K562 (cell line): ENCODE results near the gene PLPP1. TPM values are rescaled to one million over a fixed set of nuclear protein-coding genes. Genes with fewer than 3 reads are reported as not detected.

Source experiments
- ATAC-seq: fragments of 200-7000 bp; cut with Tn5 transposase; 3 replicates; pipeline ENCODE4 v1.9.1; 2020; ENCODE audit warnings: moderate library complexity
- BruUV-seq: library from RNA; stranded (reverse); fragments of 400-500 nt; replicated peaks from 2 replicates; lab custom pipeline; 2021; lab: Mats Ljungman, UMichigan
- CTCF ChIA-PET: fragments of 300-600 bp; formaldehyde crosslinking; extraction: SDS; loops from one replicate; lab custom pipeline; 2021; ENCODE audit warnings: low intra/inter-chr PET ratio; lab: Yijun Ruan, JAX
- POLR2A ChIA-PET: fragments of 300-600, 350-650 bp; sonication (Branson Sonifier 250); formaldehyde crosslinking; extraction: SDS; loops from one replicate; lab custom pipeline; 2021; ENCODE audit warnings: antibody characterized with exemption, inconsistent platforms; lab: Yijun Ruan, JAX
- DNase-seq, 4 experiments: peaks; one replicate each; pipeline versions ENCODE4 v3.0.0 to v3.0.0-alpha.2; 2011 to 2018; ENCODE audit warnings: low spot score in 3 of 4, mixed read lengths in 3 of 4; ENCODE audit errors: extremely low read depth in 1 of 4
- FAIRE-seq: peaks from 2 replicates; lab custom pipeline; 2011; peaks lifted over from hg19 to GRCh38; lab: Jason Lieb, UNC
- H2AFZ ChIP-seq: 2 replicates; pipeline ENCODE4 v1.6.0; 2011; ENCODE audit warnings: low read depth, low read length, control low read depth, inconsistent platforms
- H3K27ac ChIP-seq: fragments of 200-600 bp; 3 replicates; pipeline ENCODE4 v1.8.0; 2011; ENCODE audit warnings: low read depth, mild to moderate bottlenecking, control low read depth, inconsistent platforms, low read length, moderate library complexity, mixed read lengths; ENCODE audit errors: extremely low read depth
- H3K27me3 ChIP-seq, 2 experiments: fragments of 300-600 bp in 1 of 2; 2 replicates in 1 of 2; 3 replicates in 1 of 2; pipeline versions ENCODE4 v1.6.0 to v1.8.0; 2011; ENCODE audit warnings: inconsistent platforms in 2 of 2, low read length in 2 of 2, mild to moderate bottlenecking in 1 of 2, mixed read lengths in 1 of 2, moderate library complexity in 1 of 2; ENCODE audit not compliant: control insufficient read depth in 2 of 2, insufficient read depth in 2 of 2
- H3K36me3 ChIP-seq: fragments of 300-600 bp; 3 replicates; pipeline ENCODE4 v1.8.0; 2011; ENCODE audit warnings: mild to moderate bottlenecking, low read length, inconsistent platforms; ENCODE audit not compliant: control insufficient read depth, insufficient read depth
- H3K4me1 ChIP-seq, 2 experiments: fragments of 200-600 bp in 1 of 2; replicated peaks in 1 of 2; 2 replicates in 1 of 2; 3 replicates in 1 of 2; pipeline versions ENCODE4 v1.5.1 to v1.8.0; 2011; ENCODE audit warnings: inconsistent platforms in 2 of 2, low read length in 2 of 2, mild to moderate bottlenecking in 1 of 2, mixed read lengths in 1 of 2, moderate library complexity in 1 of 2; ENCODE audit not compliant: control insufficient read depth in 2 of 2, insufficient read depth in 2 of 2
- H3K4me2 ChIP-seq: 2 replicates; pipeline ENCODE4 v1.6.1; 2011; ENCODE audit warnings: low read length, control low read depth, inconsistent platforms, mixed read lengths; ENCODE audit not compliant: insufficient read depth
- H3K4me3 ChIP-seq: fragments of 200-600 bp; sonication (generic), shearing (Covaris generic); 2 replicates; pipeline ENCODE4 v1.5.1; 2016; ENCODE audit warnings: control low read depth, inconsistent platforms
- H3K79me2 ChIP-seq: fragments of 200-600 bp; 3 replicates; pipeline ENCODE4 v1.8.0; 2011; ENCODE audit warnings: low read length, inconsistent platforms; ENCODE audit not compliant: control insufficient read depth, insufficient read depth
- H3K9ac ChIP-seq, 2 experiments: 2 replicates each; pipeline versions ENCODE4 v1.6.0 to v1.6.1; 2011; ENCODE audit warnings: low read depth in 2 of 2, low read length in 2 of 2, control low read depth in 1 of 2, inconsistent platforms in 1 of 2, mild to moderate bottlenecking in 1 of 2, mixed read lengths in 1 of 2; ENCODE audit not compliant: insufficient read depth in 1 of 2
- H3K9me1 ChIP-seq: one replicate; pipeline ENCODE4 v1.6.0; 2011; ENCODE audit warnings: inconsistent platforms, mild to moderate bottlenecking, low read length, moderate library complexity; ENCODE audit not compliant: control insufficient read depth, insufficient read depth
- H3K9me3 ChIP-seq: replicated peaks from 2 replicates; pipeline ENCODE4 v1.5.1; 2011; ENCODE audit warnings: low read depth, low read length, inconsistent platforms; ENCODE audit not compliant: control insufficient read depth, insufficient read depth
- H4K20me1 ChIP-seq: replicated peaks from 2 replicates; pipeline ENCODE4 v1.6.1; 2011; ENCODE audit warnings: low read length, inconsistent platforms, mixed read lengths; ENCODE audit not compliant: control insufficient read depth, insufficient read depth
- ARID2 ChIP-seq: fragments of 450-650 bp; IDR thresholded peaks from 2 replicates; pipeline ENCODE4 v1.6.1; 2017; ENCODE audit warnings: antibody characterized with exemption, mild to moderate bottlenecking
- BCLAF1 ChIP-seq, 2 experiments: fragments of 450-650 bp in 1 of 2; IDR thresholded peaks; 2 replicates each; pipeline ENCODE4 v1.6.1; 2011 to 2017; ENCODE audit warnings: low read depth in 2 of 2, antibody characterized with exemption in 1 of 2, borderline replicate concordance in 1 of 2, low read length in 1 of 2, mild to moderate bottlenecking in 1 of 2, mixed read lengths in 1 of 2; ENCODE audit not compliant: control insufficient read depth in 1 of 2
- BMI1 ChIP-seq: fragments of 150-350 bp; IDR thresholded peaks from 2 replicates; pipeline ENCODE4 v1.6.1; 2014; ENCODE audit warnings: low read length
- CCNT2 ChIP-seq: IDR thresholded peaks from 2 replicates; pipeline ENCODE4 v1.6.1; 2011; ENCODE audit warnings: borderline replicate concordance, low read depth, mild to moderate bottlenecking, moderate library complexity, mixed read lengths, low read length; ENCODE audit not compliant: insufficient read length; ENCODE audit errors: extremely low read depth
- E2F6 ChIP-seq, 2 experiments: IDR thresholded peaks; 2 replicates each; pipeline ENCODE4 v1.6.1; 2011; ENCODE audit warnings: borderline replicate concordance in 1 of 2, control low read depth in 1 of 2, low read depth in 1 of 2, low read length in 1 of 2, mild to moderate bottlenecking in 1 of 2, mixed read lengths in 1 of 2, moderate library complexity in 1 of 2; ENCODE audit not compliant: insufficient read depth in 1 of 2, insufficient read length in 1 of 2, poor library complexity in 1 of 2, severe bottlenecking in 1 of 2; ENCODE audit errors: extremely low read depth in 1 of 2
- MTA3 ChIP-seq: fragments of 450-650 bp; formaldehyde crosslinking; IDR thresholded peaks from 2 replicates; pipeline ENCODE4 v1.6.1; 2017; ENCODE audit warnings: mild to moderate bottlenecking, borderline replicate concordance
- ZBTB43 ChIP-seq: sonication (generic); formaldehyde crosslinking; IDR thresholded peaks from 2 replicates; pipeline ENCODE4 v1.8.0; 2023; ENCODE audit warnings: mild to moderate bottlenecking, missing genetic modification reagents
- ZNF143 ChIP-seq: sonication (generic); formaldehyde crosslinking; IDR thresholded peaks from 2 replicates; pipeline ENCODE4 v1.9.0; 2022; ENCODE audit warnings: mild to moderate bottlenecking, missing genetic modification reagents
- ZNF232 ChIP-seq: sonication (generic); formaldehyde crosslinking; IDR thresholded peaks from 2 replicates; pipeline ENCODE4 v1.8.0; 2022; ENCODE audit warnings: mild to moderate bottlenecking, missing genetic modification reagents
- ZNF263 ChIP-seq: sonication (generic); formaldehyde crosslinking; IDR thresholded peaks from 2 replicates; pipeline ENCODE4 v1.8.0; 2022; ENCODE audit warnings: mild to moderate bottlenecking, missing genetic modification reagents, borderline replicate concordance
- ZNF436 ChIP-seq: fragments of 250-450, 450-650 bp; sonication (Bioruptor Pico); formaldehyde crosslinking; IDR thresholded peaks from 2 replicates; pipeline ENCODE4 v1.7.0; 2020; ENCODE audit warnings: mild to moderate bottlenecking
- ZNF766 ChIP-seq: fragments of 200-800 bp; sonication (Bioruptor generic); conservative IDR thresholded peaks from 2 replicates; pipeline ENCODE4 v1.6.1; 2016; ENCODE audit warnings: missing genetic modification characterization, missing compliant biosample characterization
- whole genome bisulfite sequencing: fragments of 100-300 bp; shearing (Covaris generic); methylation state at CpG from one replicate; pipeline ENCODE4 v1.1.6; 2016; ENCODE audit warnings: low coverage, mixed read lengths; ENCODE audit not compliant: insufficient coverage; ENCODE audit errors: missing lambda C conversion rate; 5-methylcytosine and 5-hydroxymethylcytosine counted together
- in situ Hi-C: fragments of 300-500 bp; cut with MboI; formaldehyde crosslinking; loops from 4 replicates; pipeline ENCODE4 v1.15.0; 2018; ENCODE audit warnings: inconsistent platforms, mixed read lengths
- intact Hi-C: fragments of 100-400 bp; cut with micrococcal nuclease; formaldehyde crosslinking; loops from 2 replicates; pipeline ENCODE4 v1.14.2; 2022
- polyA plus RNA-seq, 8 experiments: library from polyadenylated mRNA; depleted of rRNA in 4 of 8; stranded (reverse) in 5 of 8; unstranded in 3 of 8; fragments of >200 nt; fragmentation: Nextera tagmentation in 2 of 8; fragmentation: Illumina TruSeq in 1 of 8; extraction: Ambion mirVana in 2 of 8; extraction: Trizol in 1 of 8; gene quantifications; 2 replicates each; pipeline versions ENCODE4 v1.2.1 to v1.2.3, GENCODE V29; 2011 to 2014; ENCODE audit warnings: inconsistent platforms in 1 of 8, missing spikeins in 1 of 8
- total RNA-seq, 7 experiments: library from RNA; depleted of rRNA in 6 of 7; stranded (reverse); fragments of >200 nt in 6 of 7; fragmentation: Illumina TruSeq in 2 of 7; extraction: Trizol in 2 of 7; gene quantifications; 2 replicates each; pipeline versions ENCODE4 v1.2.1 to v1.2.3, GENCODE V29; 2011 to 2021; ENCODE audit warnings: low replicate concordance in 1 of 7
- TF ChIP-seq, protein P1 (sequence below): sonication (generic); formaldehyde crosslinking; IDR thresholded peaks from 2 replicates; pipeline ENCODE4 v1.8.1; 2023; ENCODE audit warnings: mild to moderate bottlenecking, missing genetic modification reagents

PLPP1 gene
- total and polyA plus RNA-seq, 9 of the 15 experiments (the other 6 are each of a cell fraction or from before 2014, with no cell fraction given) = 0.04 to 0.24 (median 0.04) TPM; not detected in 6

DNA sequence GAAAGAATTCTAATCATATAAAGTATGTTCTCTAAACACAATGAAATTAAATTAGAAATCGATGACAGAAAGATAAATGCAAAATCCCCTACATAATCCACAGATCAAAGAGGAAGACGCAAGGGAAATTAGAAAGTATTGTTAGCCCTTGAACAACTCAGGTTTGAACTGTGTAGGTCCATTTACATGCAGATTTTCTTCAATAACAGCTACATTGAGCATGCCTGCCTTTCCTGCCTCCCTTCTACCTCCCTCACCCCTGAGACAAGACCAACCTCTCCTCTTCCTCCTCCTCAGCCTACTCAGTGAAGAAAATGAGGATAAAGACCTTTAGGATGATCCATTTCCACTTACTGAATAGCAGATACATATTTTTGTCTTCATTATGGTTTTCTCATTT, 75.2 kb downstream of the PLPP1 start:
- in situ Hi-C loops = no loop called here
- H3K9me3 ChIP-seq = no peaks in the 10 kb centered on the region
- no TSS peak for BruUV-seq
- no peaks in the 10 kb centered on the region for H3K79me2 ChIP-seq
- ChIA-PET CTCF (no interaction called here), POLR2A (no interaction called here)
- peaks cover 4 to 11% of the 10 kb centered on the region in 2 experiments; a peak in 4 of 5 replicates for H3K27me3 ChIP-seq
- intact Hi-C loops = no loop called here
- DNase-seq (no peak), ATAC-seq (no peak), FAIRE-seq (no peak)
- TF ChIP-seq ARID2 (no peak), ZNF143 (CRISPR knock-in tag) (no peak), ZNF436 (CRISPR knock-in tag) (no peak), CCNT2 (no peak), MTA3 (no peak), ZNF766 (CRISPR knock-in tag) (no peak), BMI1 (no peak), ZNF232 (CRISPR knock-in tag) (no peak), ZBTB43 (no peak), ZNF263 (no peak), BCLAF1 (IDR thresholded peaks at IDR 0.05; ENCODE audit: borderline replicate concordance in 1 of 2, control insufficient read depth in 1 of 2, low read depth in 2 of 2, low read length in 1 of 2) (no peak), E2F6 (IDR thresholded peaks at IDR 0.05; ENCODE audit: borderline replicate concordance in 1 of 2, extremely low read depth in 1 of 2, insufficient read depth in 1 of 2, insufficient read length in 1 of 2, low read depth in 1 of 2, low read length in 1 of 2, poor library complexity in 1 of 2, severe bottlenecking in 1 of 2) (no peak)
- TF ChIP-seq, protein P1, sequence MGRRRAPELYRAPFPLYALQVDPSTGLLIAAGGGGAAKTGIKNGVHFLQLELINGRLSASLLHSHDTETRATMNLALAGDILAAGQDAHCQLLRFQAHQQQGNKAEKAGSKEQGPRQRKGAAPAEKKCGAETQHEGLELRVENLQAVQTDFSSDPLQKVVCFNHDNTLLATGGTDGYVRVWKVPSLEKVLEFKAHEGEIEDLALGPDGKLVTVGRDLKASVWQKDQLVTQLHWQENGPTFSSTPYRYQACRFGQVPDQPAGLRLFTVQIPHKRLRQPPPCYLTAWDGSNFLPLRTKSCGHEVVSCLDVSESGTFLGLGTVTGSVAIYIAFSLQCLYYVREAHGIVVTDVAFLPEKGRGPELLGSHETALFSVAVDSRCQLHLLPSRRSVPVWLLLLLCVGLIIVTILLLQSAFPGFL (CRISPR knock-in tag) = no peak
- H4K20me1 ChIP-seq = no peaks in the 10 kb centered on the region
- H3K9ac ChIP-seq = no peak overlapping the region
- H2AFZ ChIP-seq = no peak overlapping the region
- no peak overlapping the region for H3K4me2 ChIP-seq
- H3K36me3 ChIP-seq = no peaks in the 10 kb centered on the region
- no peak overlapping the region for H3K4me3 ChIP-seq
- WGBS = 0% methylated on average over 2 of the region's 2 CpGs
- no peaks in the 10 kb centered on the region for H3K4me1 ChIP-seq
- no peaks in the 10 kb centered on the region for H3K9me1 ChIP-seq
- H3K27ac ChIP-seq = no peak overlapping the region
